GM20431 (cell line): ENCODE measurements around the gene DDX24.

ENCODE experiments used
- in situ Hi-C: fragments of 300-500 bp; cut with MseI, MboI; formaldehyde crosslinking; loops from one replicate; pipeline ENCODE4 v1.15.0; 2020; ENCODE audit warnings: low sequenced_read_pairs; ENCODE audit not compliant: unreplicated experiment

Gene DDX24

GRCh38 chr14:94052199-94052598, 28.8 kb downstream of the DDX24 start:
- in situ Hi-C loops: loop anchor here (10.0 kb wide), 1 partner anchor 83 kb away; no protein-coding TSS in a partner anchor

DNA sequence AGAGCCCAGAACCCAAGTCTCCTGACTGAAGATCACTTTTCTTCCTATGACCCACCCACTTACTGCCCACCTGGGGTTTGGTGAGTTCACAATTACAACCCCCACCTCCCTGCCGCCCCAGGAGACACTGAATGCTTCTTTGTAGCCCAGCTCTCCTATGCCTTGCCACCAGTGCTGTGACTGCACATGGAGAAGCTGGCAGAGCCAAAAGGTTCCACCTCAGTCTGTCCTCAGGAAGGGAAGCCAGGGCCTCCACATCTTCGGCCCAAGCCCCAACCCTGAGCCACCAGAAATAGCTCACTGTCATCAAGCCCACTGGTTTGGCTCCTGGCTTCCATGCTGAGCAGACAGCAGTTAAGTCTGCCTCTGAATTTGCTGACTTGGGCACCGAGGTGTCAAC, 29.2 kb downstream of the DDX24 start:
- in situ Hi-C loops: loop anchor here (10.0 kb wide), 1 partner anchor 83 kb away; no protein-coding TSS in a partner anchor

- in situ Hi-C loops: loop anchor here (10.0 kb wide), 1 partner anchor 84 kb away; no protein-coding TSS in a partner anchor
Measured at GRCh38 chr14:94051115-94051514, 29.9 kb downstream of the DDX24 start.

GRCh38 chr14:94050231-94050880, 30.6 kb downstream of the DDX24 start:
- in situ Hi-C loops: loop anchor here (10.0 kb wide), 1 partner anchor 84 kb away; no protein-coding TSS in a partner anchor

DNA sequence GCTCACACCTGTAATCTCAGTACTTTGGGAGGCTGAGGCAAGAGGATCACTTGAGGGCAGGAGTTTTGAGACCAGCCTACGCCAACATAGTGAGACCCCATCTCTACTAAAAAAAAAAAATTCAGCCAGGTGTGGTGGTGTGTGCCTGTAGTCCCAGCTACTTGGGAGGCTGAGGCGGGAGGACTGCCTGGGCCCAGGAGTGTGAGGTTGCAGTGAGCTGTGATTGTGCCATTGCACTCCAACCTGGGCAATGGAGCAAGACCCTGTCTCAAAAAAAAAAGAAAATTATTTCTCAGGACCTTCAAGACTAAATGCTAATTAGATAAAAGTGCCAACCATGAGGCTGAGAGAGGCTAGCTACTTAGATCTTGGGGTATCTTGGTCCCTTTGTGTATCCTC, 31.4 kb downstream of the DDX24 start:
- in situ Hi-C loops: loop anchor here (10.0 kb wide), 1 partner anchor 85 kb away; no protein-coding TSS in a partner anchor

DNA sequence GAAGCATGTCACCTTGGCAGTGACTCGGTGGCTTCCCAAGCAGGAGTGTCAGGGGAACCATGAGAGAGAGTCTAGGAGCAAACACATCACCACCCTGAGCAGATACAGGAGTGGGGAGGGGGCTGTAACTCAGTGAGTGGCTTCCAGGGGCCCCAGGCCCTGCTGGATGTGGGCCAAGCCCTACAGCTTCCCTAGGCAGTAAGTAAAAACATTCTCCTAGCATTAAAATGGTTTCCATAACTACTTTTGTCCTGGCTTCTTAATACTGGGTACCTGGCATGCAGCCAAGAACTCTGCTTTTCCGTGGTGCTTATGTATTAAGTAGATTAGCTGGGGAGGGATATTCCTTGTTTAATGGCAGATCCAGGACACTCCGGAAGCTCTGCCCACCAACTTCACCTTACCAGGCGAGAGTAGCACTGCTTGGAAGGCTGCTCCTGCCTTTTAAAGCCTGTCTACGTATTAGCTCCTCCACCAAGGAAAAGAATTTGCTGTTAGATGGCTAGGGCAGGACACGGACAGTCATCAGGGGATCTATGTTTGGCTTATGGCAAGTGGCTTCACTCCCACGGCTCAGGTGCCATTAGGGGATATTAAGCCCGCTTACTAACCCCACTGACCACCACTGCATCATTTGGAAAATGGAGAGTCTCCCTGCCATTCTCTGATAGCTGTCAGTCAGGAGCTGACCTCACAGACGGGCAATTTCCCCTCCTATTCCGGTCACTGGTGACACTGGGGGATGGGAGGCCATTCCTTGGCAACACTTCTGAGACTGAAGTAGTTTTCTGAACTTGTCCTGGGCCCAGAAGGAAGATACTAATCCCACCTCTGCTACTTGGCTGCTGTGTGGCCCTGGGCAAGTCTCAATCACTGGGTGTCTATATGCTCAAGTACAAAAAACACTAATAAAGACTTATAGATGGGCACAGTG, 32.0 kb downstream of the DDX24 start:
- in situ Hi-C loops: no loop called here

DNA sequence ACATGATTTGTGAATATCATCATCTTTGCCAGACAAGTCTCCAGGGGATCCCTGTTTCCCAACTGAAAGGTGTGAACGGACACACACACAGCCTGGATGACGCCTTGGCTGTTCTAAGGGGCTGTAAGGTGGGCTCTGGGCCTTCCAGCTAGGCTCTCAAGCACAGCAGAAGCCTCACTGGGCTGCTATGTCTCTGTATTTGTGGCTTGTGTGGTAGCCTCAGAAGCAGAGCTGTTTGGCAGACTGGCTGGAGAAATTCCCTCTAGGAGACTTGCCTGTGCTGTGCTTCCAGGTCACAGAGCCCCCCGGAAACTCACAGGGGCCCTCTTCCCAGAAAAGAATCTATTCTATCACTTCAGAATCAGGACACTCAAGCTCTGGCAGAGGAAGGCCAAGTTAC, 33.4 kb downstream of the DDX24 start:
- in situ Hi-C loops: no loop called here

DNA sequence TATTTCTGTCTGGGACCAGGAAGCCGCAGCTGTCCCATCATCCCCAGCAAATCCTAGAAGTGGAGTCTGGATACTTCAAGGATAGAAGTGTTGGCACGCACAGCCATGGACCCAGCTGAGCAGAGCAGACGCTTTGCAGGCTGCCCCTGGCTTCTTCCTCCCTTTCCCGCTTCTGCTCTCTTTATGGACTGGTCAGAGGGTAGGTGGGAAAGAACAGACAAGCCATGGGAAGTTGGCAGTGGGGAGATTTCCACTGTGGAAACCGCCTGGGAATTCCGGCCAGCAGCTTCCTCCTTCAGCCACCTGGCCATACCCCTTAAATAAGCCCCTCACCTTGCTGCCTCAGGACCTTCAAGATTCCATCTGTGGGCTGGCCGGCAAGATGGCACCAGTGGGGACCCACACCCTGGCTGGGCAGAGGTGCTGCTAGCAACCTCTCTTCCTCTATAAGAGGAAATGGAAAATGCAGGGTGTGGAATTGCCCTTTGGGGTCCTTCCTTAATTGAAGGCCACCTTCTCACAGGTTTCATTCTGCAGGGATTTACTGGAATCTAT, 34.2 kb downstream of the DDX24 start:
- in situ Hi-C loops: no loop called here

DNA sequence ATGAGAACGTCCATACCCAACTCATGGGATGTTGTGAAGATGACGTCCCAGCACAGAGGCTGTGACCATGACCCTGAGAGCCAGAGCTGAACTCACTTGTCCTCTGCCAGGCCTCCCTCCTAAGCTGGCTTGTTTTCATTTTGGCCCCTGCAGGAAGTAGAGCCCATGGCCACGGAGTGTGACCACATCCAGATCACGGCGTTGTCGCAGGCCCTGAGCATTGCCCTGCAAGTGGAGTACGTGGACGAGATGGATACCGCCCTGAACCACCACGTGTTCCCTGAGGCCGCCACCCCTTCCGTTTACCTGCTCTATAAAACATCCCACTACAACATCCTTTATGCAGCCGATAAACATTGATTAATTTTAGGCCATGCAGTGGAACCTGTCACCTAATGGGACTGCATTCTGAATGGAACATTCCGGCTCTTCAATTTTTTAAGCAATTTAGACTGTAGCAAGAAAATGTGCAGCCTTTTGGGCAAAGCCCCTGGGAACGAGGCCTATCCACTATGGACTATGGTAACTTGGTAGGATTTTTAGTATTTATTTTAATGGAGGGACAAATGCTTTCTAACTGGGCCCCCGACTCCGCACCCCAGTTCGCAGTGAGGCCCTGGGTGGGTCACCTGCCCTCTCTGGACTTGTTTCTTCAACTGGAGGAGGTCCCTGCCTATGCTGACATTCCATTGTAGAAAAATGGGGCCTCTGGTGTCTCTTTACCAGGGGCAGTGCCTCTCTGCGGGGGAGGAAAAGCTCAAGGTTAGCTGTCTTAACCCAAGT, 35.2 kb downstream of the DDX24 start:
- in situ Hi-C loops: no loop called here

- in situ Hi-C loops: no loop called here
Measured at GRCh38 chr14:94045101-94045500, 35.9 kb downstream of the DDX24 start.

DNA sequence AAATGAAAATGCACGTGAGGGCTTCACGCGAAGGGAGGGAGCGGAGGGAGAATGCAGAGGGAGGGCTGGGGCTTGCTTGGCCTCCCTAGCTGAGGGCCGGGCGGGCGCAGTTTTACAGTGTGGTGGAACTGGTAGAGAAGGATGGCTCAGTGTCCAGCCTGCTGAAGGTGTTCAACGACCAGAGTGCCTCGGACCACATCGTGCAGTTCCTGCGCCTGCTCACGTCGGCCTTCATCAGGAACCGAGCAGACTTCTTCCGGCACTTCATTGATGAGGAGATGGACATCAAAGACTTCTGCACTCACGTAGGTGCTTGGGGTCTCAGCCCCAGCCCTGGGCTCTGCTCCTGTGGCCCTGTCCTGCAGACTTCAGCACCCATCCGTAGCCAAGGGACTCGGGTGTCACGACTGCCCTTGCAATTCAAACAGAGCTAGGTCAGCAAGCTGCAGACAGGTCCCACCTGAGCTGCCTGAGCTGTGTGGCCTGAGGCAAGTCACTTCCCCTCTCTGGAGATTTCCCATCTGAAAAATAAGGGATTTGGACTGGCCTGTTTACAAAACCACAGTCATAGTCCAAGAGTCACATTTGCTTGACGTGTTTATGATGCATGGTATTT, 36.4 kb downstream of the DDX24 start:
- in situ Hi-C loops: no loop called here

DNA sequence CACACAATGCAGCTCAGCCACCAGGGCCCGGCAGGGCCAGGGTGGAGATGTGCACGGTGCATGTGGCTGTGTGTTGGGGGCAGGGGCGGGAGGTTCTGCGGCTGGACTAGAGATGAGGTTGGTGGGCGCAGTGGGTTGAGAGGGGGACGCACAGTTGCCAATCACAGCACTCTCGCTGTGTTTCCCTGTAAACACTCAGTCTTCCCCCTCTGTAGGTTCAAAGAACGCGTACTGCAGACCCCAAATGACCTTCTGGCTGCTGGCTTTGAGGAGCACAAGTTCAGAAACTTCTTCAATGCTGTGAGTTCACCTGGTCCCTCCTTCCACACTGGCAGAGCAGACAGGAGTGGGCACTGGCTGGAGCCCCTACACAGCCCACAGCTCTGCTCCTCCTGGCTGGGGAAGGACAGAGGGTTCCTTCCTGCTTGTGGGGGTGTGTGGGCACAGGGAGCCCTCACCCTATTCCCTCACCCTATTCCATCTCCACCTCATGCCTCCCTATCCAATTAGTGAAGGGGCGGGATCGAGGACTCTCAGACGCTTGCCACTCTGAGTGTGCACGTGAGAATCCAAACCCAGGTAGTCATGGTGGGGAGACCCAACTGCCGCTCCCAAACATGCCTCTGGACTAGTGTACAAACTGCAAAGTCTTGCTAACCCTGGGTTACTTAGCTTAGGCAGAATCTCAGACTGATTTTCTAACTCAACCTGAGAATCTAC, 37.1 kb downstream of the DDX24 start:
- in situ Hi-C loops: no loop called here

DNA sequence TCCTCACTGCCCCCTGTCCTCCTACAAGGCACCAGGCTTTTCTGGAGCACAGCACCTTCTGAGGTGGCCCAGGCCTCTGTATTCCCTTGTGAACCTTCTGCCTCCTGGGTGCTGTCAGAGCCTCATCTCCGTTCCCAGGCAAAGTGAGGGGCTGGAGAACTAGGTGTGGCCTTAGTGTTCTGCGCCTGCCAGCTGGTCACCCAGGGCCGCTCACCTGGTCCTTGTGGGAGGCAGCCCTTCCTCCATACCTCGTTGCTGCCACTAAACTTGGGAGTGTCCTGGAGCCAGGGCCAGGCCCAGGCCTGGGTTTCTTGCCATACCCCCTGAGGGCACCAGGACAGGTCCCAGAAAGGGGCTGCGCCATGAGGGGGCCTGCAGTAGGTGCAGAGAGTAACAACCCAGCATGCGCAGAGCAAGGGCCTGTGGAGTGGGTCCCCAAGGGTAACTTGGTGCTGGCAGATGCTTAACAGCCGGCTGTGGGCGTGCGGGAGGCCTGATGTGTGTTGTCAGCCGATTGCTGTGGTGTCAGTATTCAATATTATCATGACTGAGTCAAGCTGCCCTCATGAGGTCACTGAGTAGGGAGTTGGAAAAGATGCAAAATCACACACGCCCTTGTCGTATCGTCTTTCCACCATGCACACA, 37.8 kb downstream of the DDX24 start:
- in situ Hi-C loops: no loop called here

GRCh38 chr14:94042433-94043091, 38.4 kb downstream of the DDX24 start:
- in situ Hi-C loops: no loop called here

DNA sequence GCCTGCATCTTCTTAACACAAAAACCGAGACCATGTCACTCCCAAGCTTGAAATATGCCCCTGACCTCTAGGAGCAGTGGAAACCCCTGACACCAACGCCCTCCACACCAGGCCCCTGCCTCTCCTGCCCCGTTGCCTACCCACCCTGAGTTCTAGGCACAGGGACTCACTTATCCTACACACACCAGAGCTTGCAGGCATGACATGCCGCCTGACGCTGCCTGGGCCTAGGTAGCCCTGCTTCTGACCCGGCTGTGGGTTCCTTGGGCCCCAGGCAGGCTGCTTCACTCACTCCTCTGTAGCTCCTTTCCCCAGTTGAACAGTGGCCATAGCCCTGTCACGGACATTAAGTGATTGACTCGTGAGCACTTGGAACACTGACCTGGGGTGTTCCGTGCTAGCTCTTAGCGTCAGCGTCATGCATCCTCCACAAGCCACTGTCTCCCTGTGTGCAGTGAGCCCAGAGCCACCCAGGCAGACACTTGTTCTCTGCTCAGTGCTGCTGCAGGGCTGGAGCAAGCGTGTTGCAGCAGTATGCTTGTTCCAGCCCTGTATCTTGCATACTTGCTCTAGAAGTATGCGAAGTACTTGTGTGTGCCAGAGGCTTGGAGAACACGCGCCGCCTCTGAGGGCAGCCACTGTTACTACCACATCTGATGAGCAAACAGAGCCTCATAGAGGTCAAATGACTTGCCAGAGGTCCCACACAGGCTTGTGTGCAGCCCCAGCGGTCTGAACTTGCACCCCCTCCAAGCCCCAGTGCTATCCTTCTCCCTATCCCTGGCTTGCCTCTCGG, 39.3 kb downstream of the DDX24 start:
- in situ Hi-C loops: no loop called here

- in situ Hi-C loops: no loop called here
Measured at GRCh38 chr14:94040796-94041195, 40.2 kb downstream of the DDX24 start.

DNA sequence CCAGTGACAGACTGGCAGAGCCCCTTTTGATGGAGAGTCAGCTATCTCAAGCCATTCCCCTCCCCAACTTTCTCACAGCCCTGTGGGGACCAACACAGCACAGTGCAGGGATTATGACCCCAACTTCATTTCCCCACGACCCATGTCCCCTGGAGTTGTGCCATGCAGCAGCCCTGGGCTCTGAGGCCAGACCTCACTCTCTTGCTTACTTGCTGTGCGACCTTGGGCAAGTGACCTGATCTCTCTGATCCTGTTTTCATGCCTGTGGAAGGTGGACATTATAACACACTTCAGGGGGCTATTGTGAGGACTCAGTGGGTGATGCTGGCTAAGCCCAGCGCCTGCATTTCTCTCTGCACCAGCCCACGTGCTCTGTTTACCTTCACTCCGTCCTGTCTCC, 40.8 kb downstream of the DDX24 start:
- in situ Hi-C loops: no loop called here
